ENCODE results near the gene CHST3. TPM values are rescaled to one million over a fixed set of nuclear protein-coding genes. Genes with fewer than 3 reads are reported as not detected.

Gene CHST3
- total RNA-seq, 4 donors from 2014 or later: 41.2 to 56.4 (median 47.4) TPM

- Histone ChIP-seq H3K4me1 (peaks cover 0 to 88% (median 39%) of the 10 kb centered on the region in 4 donors), H3K27me3 (no peaks in the 10 kb centered on the region), H3K4me3 (no peak overlapping the region), H3K36me3 (no peaks in the 10 kb centered on the region), H3K9me3 (no peaks in the 10 kb centered on the region), H3K27ac (peak overlapping the region in 2 of 4 donors; percentile 98 to 99)
- TF ChIP-seq, protein P1, sequence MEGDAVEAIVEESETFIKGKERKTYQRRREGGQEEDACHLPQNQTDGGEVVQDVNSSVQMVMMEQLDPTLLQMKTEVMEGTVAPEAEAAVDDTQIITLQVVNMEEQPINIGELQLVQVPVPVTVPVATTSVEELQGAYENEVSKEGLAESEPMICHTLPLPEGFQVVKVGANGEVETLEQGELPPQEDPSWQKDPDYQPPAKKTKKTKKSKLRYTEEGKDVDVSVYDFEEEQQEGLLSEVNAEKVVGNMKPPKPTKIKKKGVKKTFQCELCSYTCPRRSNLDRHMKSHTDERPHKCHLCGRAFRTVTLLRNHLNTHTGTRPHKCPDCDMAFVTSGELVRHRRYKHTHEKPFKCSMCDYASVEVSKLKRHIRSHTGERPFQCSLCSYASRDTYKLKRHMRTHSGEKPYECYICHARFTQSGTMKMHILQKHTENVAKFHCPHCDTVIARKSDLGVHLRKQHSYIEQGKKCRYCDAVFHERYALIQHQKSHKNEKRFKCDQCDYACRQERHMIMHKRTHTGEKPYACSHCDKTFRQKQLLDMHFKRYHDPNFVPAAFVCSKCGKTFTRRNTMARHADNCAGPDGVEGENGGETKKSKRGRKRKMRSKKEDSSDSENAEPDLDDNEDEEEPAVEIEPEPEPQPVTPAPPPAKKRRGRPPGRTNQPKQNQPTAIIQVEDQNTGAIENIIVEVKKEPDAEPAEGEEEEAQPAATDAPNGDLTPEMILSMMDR (IDR thresholded peaks at IDR 0.05): no peak
- TF ChIP-seq POLR2A (IDR thresholded peaks at IDR 0.05) (no peak), EP300 (IDR thresholded peaks at IDR 0.05) (peak in 1 of 2 donors; percentile 11)
- DNase-seq (ENCODE audit: low spot score in 2 of 2): no peak
- 74 to 76% methylated on average over 7 of the region's 7 CpGs for WGBS, 2 donors
These were observed 26.6 kb downstream of the CHST3 start for GRCh38 chr10:71990706-71991269.

- WGBS, 2 donors: 63 to 65% methylated on average over 3 of the region's 3 CpGs
- Histone ChIP-seq H3K36me3 (no peaks in the 10 kb centered on the region), H3K4me3 (no peak overlapping the region), H3K27ac (peak overlapping the region in 3 of 4 donors; percentile 40 to 80 (median 74)), H3K27me3 (no peaks in the 10 kb centered on the region), H3K4me1 (peaks cover 0 to 92% (median 61%) of the 10 kb centered on the region in 4 donors), H3K9me3 (no peaks in the 10 kb centered on the region)
- TF ChIP-seq, protein P1 (IDR thresholded peaks at IDR 0.05): no peak
- TF ChIP-seq EP300 (IDR thresholded peaks at IDR 0.05) (no peak), POLR2A (IDR thresholded peaks at IDR 0.05) (no peak)
- no peak for DNase-seq (ENCODE audit: low spot score in 2 of 2)
These were observed 31.3 kb downstream of the CHST3 start for GRCh38 chr10:71995449-71995848.

DNA sequence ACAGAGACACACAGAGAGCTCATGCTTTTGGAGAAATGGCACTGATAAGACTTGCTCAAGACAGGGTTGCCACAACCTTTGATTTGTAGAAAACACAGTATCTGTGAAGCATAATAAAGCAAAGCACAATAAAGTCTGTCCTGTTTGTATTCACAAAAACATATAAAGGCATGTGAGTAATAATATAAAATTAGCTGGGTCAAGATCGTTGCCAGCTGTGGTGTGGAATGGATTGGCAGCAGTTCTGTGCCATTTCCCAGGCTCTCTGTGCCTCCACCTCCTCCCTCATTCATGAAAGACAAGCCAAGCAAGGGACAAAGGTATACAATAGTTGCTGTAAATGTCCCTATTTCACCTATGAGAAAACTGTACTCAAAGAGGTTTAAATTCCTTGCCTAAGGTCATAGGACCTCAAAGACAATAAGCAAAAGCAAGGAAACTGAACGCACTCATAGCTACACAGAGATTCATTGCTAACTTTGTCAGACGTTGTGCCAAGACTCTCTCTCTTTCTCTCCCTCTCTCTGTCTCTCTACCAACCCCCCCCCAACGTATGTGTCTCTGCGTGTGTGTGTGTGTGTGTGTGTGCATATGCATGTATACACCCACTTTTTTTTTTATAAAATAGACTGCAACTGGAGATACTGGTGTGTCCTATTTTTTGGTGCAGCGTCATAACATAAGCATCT is 31.8 kb downstream of the CHST3 start:
- no peak for TF ChIP-seq POLR2A (IDR thresholded peaks at IDR 0.05)
- TF ChIP-seq, protein P1 (IDR thresholded peaks at IDR 0.05): no peak
- TF ChIP-seq EP300 (IDR thresholded peaks at IDR 0.05): no peak
- no peaks in the 10 kb centered on the region for H3K27me3 ChIP-seq
- H3K27ac ChIP-seq: peak overlapping the region in 3 of 4 donors; percentile 40 to 80 (median 74)
- no peaks in the 10 kb centered on the region for H3K36me3 ChIP-seq
- no peaks in the 10 kb centered on the region for H3K9me3 ChIP-seq
- DNase-seq (ENCODE audit: low spot score in 2 of 2): no peak
- H3K4me3 ChIP-seq: no peak overlapping the region
- H3K4me1 ChIP-seq: peaks cover 0 to 92% (median 65%) of the 10 kb centered on the region in 4 donors
- WGBS, 2 donors: 31 to 36% methylated on average over 6 of the region's 6 CpGs

DNA sequence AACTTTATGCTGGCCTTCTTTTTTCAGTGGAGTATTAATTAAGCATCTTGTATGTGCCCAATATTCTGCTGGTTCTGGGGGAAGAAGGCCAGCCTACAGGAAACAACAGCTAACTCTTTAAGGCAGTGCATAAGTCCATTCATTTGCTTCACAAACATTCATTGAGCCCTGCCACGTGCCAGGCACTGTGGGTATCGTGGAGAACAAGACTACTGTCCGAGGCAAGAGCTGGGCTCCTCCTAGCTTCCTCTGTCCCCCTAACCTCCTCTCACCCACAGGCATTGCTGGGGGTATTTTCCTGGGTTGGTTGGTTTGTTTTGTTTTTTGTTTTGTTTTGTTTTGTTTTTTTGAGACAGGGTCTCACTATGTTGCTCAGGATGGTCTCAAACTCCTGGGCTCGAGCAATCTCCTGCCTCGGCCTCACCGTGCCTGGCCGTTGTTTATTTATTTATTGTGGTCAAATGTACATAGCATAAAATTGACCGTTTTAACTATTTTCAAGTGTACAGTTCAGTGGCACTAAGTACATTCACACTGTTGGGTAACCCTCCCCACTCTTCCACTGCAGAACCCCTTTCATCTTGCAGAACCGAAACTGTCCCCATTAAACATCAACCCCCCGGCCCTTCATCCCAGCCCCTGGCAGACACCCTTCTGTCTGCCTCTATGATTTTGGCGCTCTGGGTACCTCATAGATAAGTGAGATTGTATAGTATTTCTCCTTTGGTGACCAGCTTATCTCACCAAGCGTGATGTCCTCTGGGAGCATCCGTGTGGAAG is 32.6 kb downstream of the CHST3 start:
- WGBS, 2 donors: 56 to 65% methylated on average over 13 of the region's 13 CpGs
- Histone ChIP-seq H3K9me3 (no peaks in the 10 kb centered on the region), H3K36me3 (no peaks in the 10 kb centered on the region), H3K27ac (peak overlapping the region in 2 of 4 donors; percentile 73 to 80), H3K4me1 (peaks cover 0 to 92% (median 68%) of the 10 kb centered on the region in 4 donors), H3K4me3 (no peak overlapping the region), H3K27me3 (no peaks in the 10 kb centered on the region)
- no peak for DNase-seq (ENCODE audit: low spot score in 2 of 2)
- TF ChIP-seq, protein P1 (IDR thresholded peaks at IDR 0.05): no peak
- TF ChIP-seq EP300 (IDR thresholded peaks at IDR 0.05) (no peak), POLR2A (IDR thresholded peaks at IDR 0.05) (no peak)

All from tibial nerve (tissue), 4 donors.